ENCODE results near the gene RPA1. TPM values are rescaled to one million over a fixed set of nuclear protein-coding genes. Genes with fewer than 3 reads are reported as not detected.

RPA1 gene
- total and polyA plus RNA-seq, 10 of the 15 experiments (the other 5 are each of a cell fraction or from before 2014, with no cell fraction given) = 35.9 to 198 (median 71.2) TPM

- no peak for ATAC-seq
- CTCF ChIA-PET = interaction anchor here (0.7 to 1.5 kb wide), 2 partner anchors 9 kb away, joined by 3 to 5 read pairs; no protein-coding TSS in a partner anchor
- SMC1A ChIA-PET (ENCODE audit: uncharacterized antibody, unreplicated experiment) = no interaction called here
Observed at GRCh38 chr17:1792495-1793446, 37.0 kb upstream of the RPA1 start.

More at GRCh38 chr17:1792495-1793446, 37.0 kb upstream of the RPA1 start:
- Histone ChIP-seq H3K27ac (ENCODE audit: control insufficient read depth, insufficient read depth) (no peak overlapping the region), H3K4me3 (no peak overlapping the region), H3K79me2 (ENCODE audit: control insufficient read depth, insufficient read depth, low read length) (no peaks in the 10 kb centered on the region; the same call in 1 of the 2 replicates), H3K4me2 (ENCODE audit: control insufficient read depth, insufficient read depth) (no peak overlapping the region), H3K36me3 (ENCODE audit: control insufficient read depth in 2 of 2, insufficient read depth in 2 of 2, low read length in 1 of 2) (no peaks in the 10 kb centered on the region; a peak in 2 of 4 replicates), H2AFZ (ENCODE audit: control insufficient read depth, low read depth, low read length) (no peak overlapping the region), H3K27me3 (replicated peaks in 1 of 2; ENCODE audit: control insufficient read depth in 2 of 2, insufficient read depth in 2 of 2, low read length in 1 of 2) (no peaks in the 10 kb centered on the region), H4K20me1 (ENCODE audit: control insufficient read depth, insufficient read depth) (no peaks in the 10 kb centered on the region), H3K9me3 (replicated peaks; ENCODE audit: control insufficient read depth, insufficient read depth, low read length) (no peaks in the 10 kb centered on the region), H3K9ac (ENCODE audit: control insufficient read depth, insufficient read depth, low read length) (no peak overlapping the region), H3K4me1 (ENCODE audit: control insufficient read depth, insufficient read depth, low read length) (no peaks in the 10 kb centered on the region)
- in situ Hi-C loops (cut with MboI) (no loop called here), intact Hi-C loops (cut with micrococcal nuclease; ENCODE audit: unreplicated experiment) (no loop called here)
- no TSS peak for BruUV-seq (replicated peaks)
- no peak for DNase-seq (ENCODE audit: low read depth, low spot score)
- no peak for FAIRE-seq
- POLR2A ChIA-PET = interaction anchor here (0.6 kb wide), 1 partner anchor 379 kb away, joined by 6 read pairs; no protein-coding TSS in a partner anchor
- WGBS (ENCODE audit: insufficient coverage, insufficient replicate concordance, low lambda C conversion rate, missing lambda C conversion rate) = 89% methylated on average over 23 of the region's 23 CpGs
- TF ChIP-seq CHD2 (IDR thresholded peaks at IDR 0.05; ENCODE audit: borderline replicate concordance, low read depth, low read length) (no peak), IRF4 (IDR thresholded peaks at IDR 0.05; ENCODE audit: low read depth, low read length) (no peak), SP1 (IDR thresholded peaks at IDR 0.05; ENCODE audit: low read depth, low read length) (no peak), BCL3 (IDR thresholded peaks at IDR 0.05; ENCODE audit: borderline replicate concordance, insufficient read depth, low read depth, low read length, poor library complexity, severe bottlenecking) (no peak), HDAC6 (IDR thresholded peaks at IDR 0.05; ENCODE audit: unreplicated experiment) (no peak), ATF3 (IDR thresholded peaks at IDR 0.05; ENCODE audit: borderline replicate concordance, extremely low read depth, low read depth, low read length) (no peak), ZBTB40 (IDR thresholded peaks at IDR 0.05; ENCODE audit: borderline replicate concordance) (no peak), BMI1 (IDR thresholded peaks at IDR 0.05; ENCODE audit: borderline replicate concordance) (no peak)
- RAD21 ChIA-PET (ENCODE audit: unreplicated experiment) = interaction anchor here (1.0 kb wide), 1 partner anchor 10 kb away, joined by 3 read pairs; no protein-coding TSS in a partner anchor
